HG02798 (cell line): Measurements from ENCODE around the gene SOX12.
A peak's percentile ranks its signal among the peaks of the same experiment; 100 is the strongest.
"Not testable (repeated sequence)": the region's sequence is repeated elsewhere in the genome, so short reads cannot be mapped to it uniquely, and the experiment has no call there.

Experiments used
- ATAC-seq: cut with Tn5 transposase; IDR thresholded peaks from one replicate; pipeline ENCODE4 v1.9.1; 2021; ENCODE audit warnings: mild to moderate bottlenecking; ENCODE audit not compliant: unreplicated experiment, poor library complexity

The SOX12 gene

GRCh38 chr20:328027-328974, 2.9 kb downstream of the SOX12 start:
- ATAC-seq = no peak

- ATAC-seq = no peak
Measured at GRCh38 chr20:328975-329695, 3.8 kb downstream of the SOX12 start.

- ATAC-seq = no peak
Measured at GRCh38 chr20:329851-330232, 4.5 kb downstream of the SOX12 start.

- ATAC-seq = no peak
Measured at GRCh38 chr20:330233-331149, 5.1 kb downstream of the SOX12 start.

- no peak for ATAC-seq
Measured at GRCh38 chr20:334578-334977, 9.2 kb downstream of the SOX12 start.

- ATAC-seq = not testable (repeated sequence)
Measured at GRCh38 chr20:336040-336439, 10.7 kb downstream of the SOX12 start.

- no peak for ATAC-seq
Measured at GRCh38 chr20:341682-342081, 16.3 kb downstream of the SOX12 start.

GRCh38 chr20:343107-343506, 17.8 kb downstream of the SOX12 start:
- no peak for ATAC-seq

- no peak for ATAC-seq
Measured at GRCh38 chr20:346033-346639, 20.8 kb downstream of the SOX12 start.

GRCh38 chr20:346640-347316, 21.4 kb downstream of the SOX12 start, which contains the start of gene NRSN2:
Gene NRSN2, plus strand, starts transcription at chr20:347111. Its CDS starts 2,533 bp downstream, at chr20:349644.
- peak; percentile 42 for ATAC-seq

GRCh38 chr20:347317-347639, 21.9 kb downstream of the SOX12 start:
- peak; percentile 1 for ATAC-seq

GRCh38 chr20:347640-348484, 22.5 kb downstream of the SOX12 start:
- peak; percentile 87 for ATAC-seq

GRCh38 chr20:348972-349841, 23.9 kb downstream of the SOX12 start:
- ATAC-seq = no peak

GRCh38 chr20:353166-353565, 27.8 kb downstream of the SOX12 start:
- ATAC-seq = no peak

- peak; percentile 96 for ATAC-seq
Measured at GRCh38 chr20:354298-354977, 29.1 kb downstream of the SOX12 start.

GRCh38 chr20:356154-356553, 30.8 kb downstream of the SOX12 start:
- ATAC-seq = not testable (repeated sequence)

GRCh38 chr20:356745-357144, 31.4 kb downstream of the SOX12 start:
- ATAC-seq = no peak
